HG03280 (cell line): Measurements from ENCODE around the gene CDK15.

Source experiments
- ATAC-seq: cut with Tn5 transposase; IDR thresholded peaks from one replicate; pipeline ENCODE4 v1.9.1; 2021; ENCODE audit warnings: mild to moderate bottlenecking, moderate library complexity; ENCODE audit not compliant: unreplicated experiment

Gene CDK15

DNA sequence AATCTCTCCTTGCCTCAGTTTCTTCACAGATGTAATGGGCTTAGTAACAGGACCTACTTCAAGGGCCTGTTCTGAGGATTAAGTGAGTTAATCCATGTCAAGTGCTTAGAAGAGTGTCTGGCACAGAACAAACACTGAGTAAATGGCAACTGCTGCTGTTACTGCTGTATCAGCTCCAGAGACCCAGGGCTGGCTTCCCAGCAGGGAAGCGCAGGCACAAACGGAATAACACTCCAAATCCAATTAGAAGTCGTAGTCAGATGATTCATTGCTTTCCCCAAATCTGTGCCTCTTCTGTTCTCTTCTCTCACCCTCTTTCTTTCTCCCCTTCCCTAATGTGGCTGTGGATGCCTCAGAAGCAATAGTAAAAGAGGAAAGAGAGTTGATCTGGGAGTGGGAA is 126.2 kb downstream of the CDK15 start:
- ATAC-seq = no peak

DNA sequence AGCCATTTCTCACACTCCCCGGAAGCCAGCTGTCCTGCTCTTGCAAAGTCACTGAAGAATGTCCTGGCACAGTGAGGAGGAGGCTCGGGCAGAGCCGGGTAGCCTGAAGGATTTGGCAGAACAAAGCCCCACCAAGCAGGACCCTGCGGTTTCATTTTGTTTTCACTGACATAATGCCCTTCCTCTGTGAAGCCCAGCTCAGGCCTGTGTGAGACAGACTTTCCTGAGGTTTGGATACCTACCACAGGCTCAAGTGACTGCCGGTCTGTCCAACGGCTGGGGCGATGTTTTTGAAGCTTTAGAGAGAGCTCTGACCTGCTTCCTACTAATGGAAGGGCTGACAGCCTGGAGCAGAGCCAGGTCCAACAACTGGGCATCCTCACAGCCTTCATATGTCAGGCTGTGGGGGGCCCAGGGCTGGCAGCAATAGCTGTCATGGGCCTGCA is 127.5 kb downstream of the CDK15 start:
- ATAC-seq = no peak

DNA sequence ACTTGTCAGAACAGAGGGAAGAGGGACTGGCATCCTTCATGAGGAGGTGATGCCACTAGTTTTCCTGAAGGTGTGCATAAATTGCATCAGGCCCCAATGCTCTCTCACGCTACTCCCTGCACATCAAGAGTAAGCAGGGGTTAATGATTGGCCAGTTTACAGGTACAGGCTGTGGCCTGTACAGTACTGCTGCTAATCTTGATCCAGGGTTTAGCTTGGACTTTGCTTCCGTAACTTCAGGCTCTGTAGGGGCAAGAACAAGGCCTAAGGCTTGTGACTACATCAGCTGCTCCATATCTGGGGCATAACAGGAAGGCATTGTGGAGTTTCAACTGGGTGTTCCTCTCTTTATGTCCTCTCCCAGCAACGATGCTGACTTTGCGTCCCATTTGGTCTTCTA is 130.5 kb downstream of the CDK15 start:
- ATAC-seq = no peak

DNA sequence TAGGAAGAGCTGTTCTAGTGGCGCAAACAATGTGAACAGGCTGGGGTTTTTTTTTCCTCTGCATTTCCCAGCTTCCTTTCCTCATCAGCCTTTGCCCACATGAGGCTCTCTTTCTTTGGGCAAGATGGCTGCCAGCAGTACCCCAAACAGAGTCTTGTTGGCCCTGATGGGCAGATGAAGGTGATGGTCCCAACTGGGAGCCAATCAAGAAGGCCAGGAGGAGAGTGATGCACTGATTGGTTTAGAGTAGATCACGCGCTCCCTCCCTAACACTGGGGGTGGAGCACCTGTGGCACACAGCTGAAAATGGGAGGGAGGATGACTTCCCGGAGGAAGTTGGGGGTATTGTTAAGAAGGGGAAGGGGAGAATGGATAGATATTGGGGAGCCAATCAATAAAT is 131.0 kb downstream of the CDK15 start:
- no peak for ATAC-seq

DNA sequence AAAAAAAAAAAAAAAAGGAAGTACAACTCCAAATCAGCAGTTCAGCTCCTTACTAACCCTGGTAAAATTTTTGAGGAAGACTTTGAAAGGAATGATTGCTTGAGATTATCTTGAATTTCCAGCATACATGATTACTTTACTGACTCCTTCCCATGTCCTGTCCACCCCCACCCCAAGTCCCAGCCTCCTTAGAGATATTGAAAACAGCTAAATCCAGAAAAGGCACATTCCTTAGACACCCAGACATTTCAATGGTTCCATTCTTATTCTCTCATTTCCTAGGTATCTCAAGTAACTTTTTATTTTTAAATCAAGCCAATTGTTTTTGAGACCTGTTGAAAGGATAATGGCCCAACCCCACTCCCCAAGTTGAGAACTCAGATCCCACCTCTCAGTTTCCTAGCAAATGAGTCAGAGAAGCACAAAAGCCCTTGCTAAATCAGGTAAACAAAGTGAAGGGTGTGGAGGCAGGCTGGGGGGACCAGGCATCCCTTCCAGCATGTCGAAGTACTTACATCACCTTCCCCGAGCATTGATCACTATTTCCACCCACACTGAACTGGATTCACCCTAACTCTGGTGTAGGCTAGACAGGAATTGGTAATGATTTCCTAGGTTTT is 131.9 kb downstream of the CDK15 start:
- no peak for ATAC-seq

DNA sequence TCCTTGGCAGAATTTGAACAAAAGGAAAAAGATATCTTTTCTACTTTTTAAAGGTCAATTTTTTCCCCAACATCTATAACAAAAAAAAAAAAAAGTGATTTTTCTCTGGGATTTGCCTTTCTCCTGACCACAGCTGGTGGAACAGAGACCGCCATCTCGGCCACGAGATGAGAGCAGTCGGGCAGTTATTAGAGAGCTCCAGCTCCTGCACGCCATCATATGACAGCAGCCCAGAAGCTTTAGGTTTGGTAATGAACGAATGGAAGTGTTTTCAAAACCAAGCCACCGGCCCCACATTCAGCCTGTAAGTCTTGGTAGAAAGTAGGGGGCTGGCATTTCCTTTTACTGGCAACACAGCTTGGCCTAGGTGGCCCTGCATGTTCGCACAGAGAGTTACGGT is 132.4 kb downstream of the CDK15 start:
- ATAC-seq = no peak

DNA sequence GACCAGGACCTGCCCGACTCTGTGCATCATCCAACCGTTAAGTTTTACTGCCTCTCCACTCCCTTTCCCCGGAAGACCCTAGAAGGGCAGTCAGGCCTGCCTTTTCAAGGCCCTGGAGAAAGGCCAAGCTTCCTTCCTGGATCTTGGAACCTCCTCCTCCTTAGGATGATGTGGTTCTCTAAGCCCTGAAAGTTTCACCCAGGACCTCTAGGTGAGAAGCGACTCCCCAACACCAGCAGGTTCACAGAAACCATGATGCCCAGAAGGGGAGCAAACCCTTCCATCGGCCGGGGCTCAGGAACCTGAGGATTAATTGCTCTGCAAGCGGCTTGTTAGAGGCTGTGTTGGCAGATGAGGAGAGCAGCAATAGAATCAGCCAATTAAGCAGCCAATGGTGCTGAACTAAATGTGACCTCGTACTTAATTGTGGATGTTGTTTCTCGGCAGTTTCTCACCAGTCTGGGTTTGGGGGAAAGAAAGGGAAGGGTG is 133.2 kb downstream of the CDK15 start:
- ATAC-seq = no peak

DNA sequence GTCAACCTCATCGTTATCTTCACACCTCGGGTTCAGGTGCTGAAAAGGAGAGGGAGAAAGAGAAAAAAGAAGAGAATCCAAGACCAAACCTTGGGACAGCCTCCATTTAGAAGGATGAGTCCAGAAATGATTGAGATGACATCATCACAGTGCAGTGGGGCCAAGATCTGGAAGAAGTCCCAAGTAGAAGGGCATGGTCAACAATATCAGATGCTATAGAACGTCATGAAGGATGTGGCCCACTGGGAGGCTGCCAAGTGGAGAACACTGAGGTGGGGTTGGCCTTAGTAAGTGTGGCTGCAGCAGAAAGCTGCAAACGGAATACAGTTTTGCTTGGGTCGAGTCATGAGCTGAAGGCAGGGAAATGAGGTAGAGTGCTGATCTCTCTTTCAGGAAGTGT is 136.2 kb downstream of the CDK15 start:
- no peak for ATAC-seq
